Measurements from ENCODE around the gene TCERG1L.

TCERG1L gene

DNA sequence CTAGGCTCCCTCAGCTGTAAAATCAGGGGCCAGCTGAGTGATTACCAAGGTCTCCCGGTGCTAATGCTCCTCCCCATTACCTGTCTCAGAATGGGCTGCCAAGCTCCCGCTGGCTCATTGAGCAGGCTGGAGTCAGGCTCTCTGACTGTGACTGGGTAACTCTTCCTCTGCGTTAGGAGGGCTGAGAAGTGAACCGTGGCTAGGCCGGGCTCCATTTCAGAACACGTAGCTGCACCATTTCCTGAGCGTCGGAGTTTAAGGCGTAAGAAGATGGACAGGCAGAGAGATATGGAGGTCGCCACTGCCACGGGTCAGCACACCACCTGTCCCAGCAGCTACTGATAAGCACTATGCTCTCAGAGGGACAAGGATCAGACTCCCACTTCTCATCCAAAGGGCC lies 250.3 kb downstream of the TCERG1L start:
- no peak for TF ChIP-seq ZNF274 (IDR thresholded peaks at IDR 0.05; ENCODE audit: low read depth, low read length)
- no peak overlapping the region for H3K4me3 ChIP-seq (ENCODE audit: low read length)

DNA sequence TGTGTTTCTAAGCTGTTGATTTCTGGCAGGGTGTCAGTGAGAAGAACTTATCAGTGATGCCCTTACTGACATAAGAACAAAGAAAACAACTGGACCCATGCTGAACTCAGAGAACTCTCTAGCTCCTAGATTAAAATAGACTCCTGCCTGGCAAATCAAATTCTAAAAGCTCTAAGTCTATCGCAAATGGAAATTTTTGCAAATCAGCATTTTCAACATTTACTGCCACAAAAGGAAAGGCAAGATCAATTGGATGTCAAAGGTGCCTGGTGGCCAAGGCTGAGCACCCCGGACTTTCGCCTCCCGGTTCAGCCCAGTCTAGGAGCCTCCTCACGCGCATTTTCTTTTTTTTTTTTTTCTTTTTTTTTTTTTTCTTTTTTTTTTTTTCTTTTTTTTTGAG lies 251.6 kb downstream of the TCERG1L start:
- no peak for TF ChIP-seq ZNF274 (IDR thresholded peaks at IDR 0.05; ENCODE audit: low read depth, low read length)
- no peak overlapping the region for H3K4me3 ChIP-seq (ENCODE audit: low read length)

DNA sequence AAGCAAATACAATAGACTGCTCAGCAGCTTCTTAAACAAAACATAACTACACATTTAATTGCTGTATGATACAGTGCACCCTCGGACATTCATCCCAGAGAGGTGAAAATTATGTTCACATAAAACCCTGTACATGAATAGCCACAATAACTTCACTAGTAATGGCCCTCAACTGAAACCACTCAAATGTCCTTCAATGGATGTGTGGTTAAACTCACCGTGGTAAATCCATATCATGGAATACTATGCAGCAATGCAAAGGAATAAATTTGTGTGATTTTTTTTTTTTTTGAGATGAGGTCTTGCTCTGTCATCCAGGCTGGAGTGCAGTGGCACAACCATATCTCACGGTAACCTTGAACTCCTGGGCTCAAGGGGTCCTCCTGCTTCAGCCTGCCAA lies 252.7 kb downstream of the TCERG1L start:
- no peak overlapping the region for H3K4me3 ChIP-seq (ENCODE audit: low read length)
- no peak for TF ChIP-seq ZNF274 (IDR thresholded peaks at IDR 0.05; ENCODE audit: low read depth, low read length)

DNA sequence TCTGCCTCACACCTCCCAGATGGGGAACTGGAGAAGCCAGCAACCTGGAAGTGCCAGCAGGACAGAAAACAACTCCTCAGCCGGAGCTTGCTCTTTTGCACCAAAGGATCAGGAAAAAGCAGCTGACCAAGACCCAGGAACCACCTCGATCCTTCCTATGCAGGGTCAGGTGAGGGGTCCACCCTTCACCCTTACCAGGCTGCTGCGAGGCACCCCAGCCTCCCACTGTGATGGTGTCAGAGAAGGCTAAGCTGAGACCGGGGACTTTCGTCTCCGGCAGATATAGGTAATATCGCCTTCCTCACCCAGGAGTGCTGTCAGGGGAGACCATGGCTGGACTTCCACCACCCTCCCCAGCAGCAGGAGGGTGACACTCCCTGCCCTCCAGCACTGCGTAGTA lies 254.7 kb downstream of the TCERG1L start:
- no peak for TF ChIP-seq ZNF274 (IDR thresholded peaks at IDR 0.05; ENCODE audit: low read depth, low read length)
- no peak overlapping the region for H3K4me3 ChIP-seq (ENCODE audit: low read length)

DNA sequence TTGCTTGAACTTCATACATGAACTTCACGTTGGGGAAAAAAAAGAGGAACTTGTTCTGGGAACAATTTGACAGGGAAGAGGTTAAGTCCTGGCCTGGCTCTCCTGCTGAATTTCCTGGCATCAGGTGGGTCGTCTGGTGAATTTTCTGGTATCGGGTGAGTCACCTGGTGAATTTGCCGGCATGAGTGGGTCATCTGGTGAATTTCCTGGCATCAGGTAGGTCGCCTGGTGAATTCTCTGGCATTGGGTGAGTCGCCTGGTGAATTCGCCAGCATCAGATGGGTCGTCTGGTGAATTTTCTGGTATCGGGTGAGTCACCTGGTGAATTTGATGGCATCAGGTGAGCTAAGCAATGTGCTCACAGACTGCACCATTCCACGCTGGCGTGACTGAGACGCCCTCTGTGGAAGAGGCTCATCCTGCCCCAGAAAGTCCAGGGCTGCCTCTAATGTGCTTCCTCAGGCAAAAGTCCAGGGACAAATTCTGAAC lies 255.4 kb downstream of the TCERG1L start:
- H3K4me3 ChIP-seq (ENCODE audit: low read length): no peak overlapping the region
- TF ChIP-seq ZNF274 (IDR thresholded peaks at IDR 0.05; ENCODE audit: low read depth, low read length): no peak

DNA sequence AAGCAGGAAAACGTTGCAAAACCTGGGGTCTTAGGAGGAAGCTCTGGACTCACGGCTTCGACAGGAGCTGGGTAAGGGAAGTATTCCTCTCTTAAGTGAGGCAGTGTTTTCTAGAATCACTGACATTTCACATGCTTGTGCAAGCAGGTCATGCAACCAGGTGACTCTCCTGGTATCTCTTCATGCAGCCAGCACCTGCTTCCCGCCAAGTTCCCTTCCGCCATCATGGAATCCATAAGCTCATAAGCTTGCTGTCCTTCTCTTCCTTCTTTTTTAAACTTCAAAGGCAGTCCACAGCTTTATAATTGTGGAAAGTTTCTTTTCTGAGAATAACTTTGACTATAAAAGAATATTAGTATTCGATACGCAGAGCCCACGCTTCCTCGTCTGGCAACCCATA lies 256.1 kb downstream of the TCERG1L start:
- no peak overlapping the region for H3K4me3 ChIP-seq (ENCODE audit: low read length)
- no peak for TF ChIP-seq ZNF274 (IDR thresholded peaks at IDR 0.05; ENCODE audit: low read depth, low read length)

DNA sequence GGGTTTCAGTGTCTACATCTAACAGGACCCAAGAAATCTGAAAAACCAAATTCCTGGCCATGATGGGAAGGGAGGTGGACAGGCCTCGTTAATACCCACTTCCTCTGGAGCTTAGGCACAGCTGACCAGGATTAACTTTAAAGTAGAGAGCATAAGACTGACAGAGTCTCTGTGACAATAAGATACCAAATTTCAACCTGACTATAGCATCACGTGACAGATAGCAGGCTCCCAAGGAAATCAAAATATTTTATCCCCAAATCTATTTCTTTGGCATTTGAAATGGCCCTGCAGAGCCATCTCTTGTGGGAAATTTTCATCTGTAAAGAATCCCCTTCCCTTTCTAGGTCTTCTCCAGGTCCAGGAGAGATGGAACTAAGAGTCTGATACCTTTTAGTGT lies 258.3 kb downstream of the TCERG1L start:
- no peak for TF ChIP-seq ZNF274 (IDR thresholded peaks at IDR 0.05; ENCODE audit: low read depth, low read length)
- no peak overlapping the region for H3K4me3 ChIP-seq (ENCODE audit: low read length)

DNA sequence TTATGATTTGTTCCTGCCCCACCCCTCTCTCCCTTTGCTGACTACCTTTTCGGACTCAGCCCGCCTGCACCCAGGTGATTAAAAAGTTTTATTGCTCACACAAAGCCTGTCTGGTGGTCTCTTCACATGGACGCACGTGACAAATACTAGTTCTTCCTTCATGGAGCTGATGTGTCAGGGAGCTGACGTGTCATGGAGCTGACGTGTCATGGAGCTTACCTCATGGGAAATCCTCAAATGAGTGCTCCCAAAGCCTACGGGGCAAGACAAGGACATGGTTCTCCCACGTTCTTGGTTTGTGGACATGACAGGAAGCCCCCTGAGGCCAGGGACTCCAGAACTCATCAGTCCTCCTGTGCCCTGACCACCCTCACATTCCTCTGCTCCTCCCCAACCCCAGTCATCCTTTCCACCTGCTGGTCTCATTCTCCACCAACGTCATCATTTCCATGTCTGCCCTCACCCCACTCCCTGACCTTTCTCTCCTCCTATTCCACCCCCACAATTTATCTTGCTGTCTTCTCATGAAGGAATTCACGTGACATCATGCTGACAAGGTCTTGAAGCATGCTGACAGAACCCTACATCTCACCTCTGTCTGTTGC lies 261.3 kb downstream of the TCERG1L start:
- H3K4me3 ChIP-seq (ENCODE audit: low read length): no peak overlapping the region
- no peak for TF ChIP-seq ZNF274 (IDR thresholded peaks at IDR 0.05; ENCODE audit: low read depth, low read length)

DNA sequence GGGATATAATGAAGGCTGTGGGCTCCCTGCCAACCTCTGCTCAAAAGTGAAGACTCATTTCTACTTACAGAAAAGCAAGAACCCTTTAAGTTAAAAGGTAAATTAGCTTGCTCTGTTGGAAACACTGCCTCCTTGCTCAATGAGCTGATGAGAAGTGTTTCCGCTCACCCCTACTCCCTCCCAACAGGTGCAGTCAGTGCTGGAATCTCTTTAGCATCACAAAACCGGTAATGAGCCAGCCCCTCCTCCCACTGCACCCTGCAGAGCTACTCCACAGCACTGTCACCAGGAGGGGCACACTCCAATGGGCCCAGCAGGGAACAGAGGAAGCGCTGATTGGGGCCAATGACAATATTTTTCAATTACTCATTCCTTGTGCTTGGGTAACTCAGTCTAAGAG lies 262.5 kb downstream of the TCERG1L start:
- TF ChIP-seq ZNF274 (IDR thresholded peaks at IDR 0.05; ENCODE audit: low read depth, low read length): no peak
- H3K4me3 ChIP-seq (ENCODE audit: low read length): no peak overlapping the region

DNA sequence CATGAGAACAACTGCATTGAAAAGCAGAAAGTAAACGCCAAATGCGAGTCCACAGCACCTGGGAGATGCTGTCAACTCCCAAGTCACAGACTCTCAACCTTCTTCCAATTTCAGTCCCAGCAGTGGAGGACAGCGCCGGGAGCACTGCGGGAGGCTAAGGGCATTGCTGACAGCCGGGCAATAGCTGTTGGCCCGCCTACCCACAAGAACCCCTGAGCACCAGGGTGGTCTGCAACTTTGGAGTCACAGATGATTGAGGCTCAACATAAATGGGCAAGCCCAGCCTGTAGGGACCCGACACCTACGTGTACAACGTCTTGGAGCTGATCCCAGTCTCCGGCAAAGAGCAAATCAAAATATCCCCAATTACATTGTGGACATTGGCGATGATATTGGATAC lies 262.9 kb downstream of the TCERG1L start:
- H3K4me3 ChIP-seq (ENCODE audit: low read length): no peak overlapping the region
- no peak for TF ChIP-seq ZNF274 (IDR thresholded peaks at IDR 0.05; ENCODE audit: low read depth, low read length)

DNA sequence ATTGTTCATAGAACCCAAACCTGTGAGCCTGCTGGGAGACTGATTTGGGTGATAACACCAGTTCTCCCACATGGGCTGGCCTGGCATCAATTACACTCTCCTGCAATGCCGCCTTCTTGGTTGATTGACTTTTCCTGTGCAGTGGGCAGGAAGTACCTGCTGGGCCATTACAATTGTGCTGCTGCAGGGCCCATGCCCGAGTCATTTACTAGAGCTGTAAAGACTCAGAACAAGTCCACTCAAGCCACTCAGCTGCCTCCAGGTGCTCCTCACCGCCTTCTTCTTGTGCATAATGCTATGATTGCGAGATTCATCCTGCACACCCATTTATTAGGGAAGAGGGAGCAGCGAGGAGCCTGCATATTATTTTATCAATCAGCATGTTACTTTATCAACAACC lies 264.0 kb downstream of the TCERG1L start:
- TF ChIP-seq ZNF274 (IDR thresholded peaks at IDR 0.05; ENCODE audit: low read depth, low read length): no peak
- no peak overlapping the region for H3K4me3 ChIP-seq (ENCODE audit: low read length)

DNA sequence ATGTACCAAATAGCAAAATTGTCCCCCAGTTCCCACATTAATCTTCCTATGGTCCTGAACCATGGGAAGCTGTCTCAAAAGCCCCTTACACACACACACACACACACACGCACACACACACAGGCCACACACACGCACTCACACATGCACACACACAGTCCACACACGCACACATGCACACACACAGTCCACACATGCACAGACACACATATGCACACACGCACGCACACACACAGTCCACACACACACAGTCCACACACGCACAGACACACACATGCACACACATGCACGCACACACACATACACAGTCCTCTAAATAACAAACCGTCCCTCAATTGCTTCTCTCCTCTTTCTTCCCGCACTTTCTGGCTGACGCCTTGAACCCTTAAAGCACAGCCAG lies 265.3 kb downstream of the TCERG1L start:
- TF ChIP-seq ZNF274 (IDR thresholded peaks at IDR 0.05; ENCODE audit: low read depth, low read length): no peak

DNA sequence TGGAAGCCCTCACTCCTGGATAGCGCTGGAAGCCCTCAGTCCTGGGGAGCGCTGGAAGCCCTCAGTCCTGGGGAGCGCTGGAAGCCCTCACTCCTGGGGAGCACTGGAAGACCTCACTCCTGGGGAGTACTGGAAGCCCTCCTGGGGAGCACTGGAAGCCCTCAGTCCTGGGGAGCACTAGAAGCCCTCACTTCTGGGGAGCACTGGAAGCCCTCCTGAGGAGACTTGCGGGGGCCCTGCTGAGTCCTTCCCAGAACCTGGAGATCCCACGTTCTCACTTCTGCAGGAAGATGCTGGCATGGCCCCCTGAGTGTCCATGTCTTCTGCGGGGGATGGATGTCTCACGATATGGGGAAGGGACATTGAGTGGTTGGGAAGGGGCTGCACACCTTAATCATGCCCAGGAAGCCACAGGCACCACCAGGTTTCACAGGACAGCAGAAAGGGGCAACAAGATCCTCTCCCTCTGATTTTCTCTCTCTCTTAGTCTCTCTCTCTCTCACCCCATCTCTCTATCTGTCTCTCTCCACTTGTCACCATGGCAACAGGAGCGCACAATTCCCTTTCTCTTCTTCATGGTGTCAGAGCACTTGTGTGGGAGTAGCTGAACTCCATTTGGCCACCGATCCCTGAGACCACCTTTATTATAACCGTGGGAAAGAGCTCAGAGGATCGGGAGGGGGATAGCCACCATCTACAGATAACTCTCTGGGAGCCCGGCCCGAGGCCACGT lies 267.0 kb downstream of the TCERG1L start:
- TF ChIP-seq ZNF274 (IDR thresholded peaks at IDR 0.05; ENCODE audit: low read depth, low read length): no peak

More for the DNA sequence above, 265.3 kb downstream of the TCERG1L start:
- H3K4me3 ChIP-seq (ENCODE audit: low read length): no peak overlapping the region

DNA sequence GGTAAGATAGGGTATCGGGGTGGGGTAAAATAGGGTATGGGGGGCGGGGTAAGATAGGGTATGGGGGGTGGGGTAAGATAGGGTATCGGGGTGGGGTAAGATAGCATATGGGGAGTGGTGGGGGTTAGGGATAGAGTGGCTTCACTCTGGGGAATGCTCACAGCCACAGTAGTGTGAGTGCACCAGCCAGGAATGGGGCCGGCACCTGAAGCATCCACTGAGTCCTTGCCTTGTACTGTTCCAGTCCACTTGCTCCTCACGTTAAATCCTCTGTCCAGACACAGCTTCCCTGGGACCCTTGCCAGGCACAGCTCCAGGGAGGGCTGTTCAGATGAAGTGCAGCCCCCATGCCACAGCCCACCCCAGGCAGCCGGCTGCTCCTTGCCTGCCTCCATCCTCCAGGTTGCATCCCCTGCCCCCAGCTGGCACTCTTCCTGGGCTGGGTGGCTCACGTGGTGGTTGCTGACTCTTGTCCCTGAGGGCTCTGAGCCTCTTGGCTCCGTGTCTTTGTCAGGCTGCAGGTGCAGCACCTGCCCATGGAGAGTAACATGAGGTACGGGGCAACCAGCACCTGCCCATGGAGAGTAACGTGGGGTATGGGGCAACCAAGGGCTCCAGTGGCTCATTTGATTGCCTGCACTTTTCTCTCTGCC lies 268.4 kb downstream of the TCERG1L start:
- TF ChIP-seq ZNF274 (IDR thresholded peaks at IDR 0.05; ENCODE audit: low read depth, low read length): no peak
- H3K4me3 ChIP-seq (ENCODE audit: low read length): no peak overlapping the region

More for the DNA sequence above, 267.0 kb downstream of the TCERG1L start:
- no peak overlapping the region for H3K4me3 ChIP-seq (ENCODE audit: low read length)

Measured in GM08714 (cell line).